H9 (cell line): Measurements from ENCODE around the gene MT1A. TPM values are rescaled to one million over a fixed set of nuclear protein-coding genes. Genes with fewer than 3 reads are reported as not detected.

Source experiments
- DNase-seq: peaks from one replicate; pipeline ENCODE4 v3.0.0-alpha.2; 2017
- H2AFZ ChIP-seq: one replicate; pipeline ENCODE4 v1.6.1; 2013; ENCODE audit warnings: mild to moderate bottlenecking, low read length, control low read depth, moderate library complexity
- H2AK5ac ChIP-seq: 2 replicates; pipeline ENCODE4 v1.6.1; 2013; ENCODE audit warnings: low read length, control low read depth, mixed read lengths; ENCODE audit not compliant: insufficient read length
- H2BK120ac ChIP-seq: one replicate; pipeline ENCODE4 v1.6.1; 2013; ENCODE audit warnings: low read depth, mild to moderate bottlenecking, low read length, control low read depth, inconsistent platforms; ENCODE audit not compliant: poor library complexity, severe bottlenecking
- H2BK12ac ChIP-seq: 2 replicates; pipeline ENCODE4 v1.6.1; 2013; ENCODE audit warnings: low read length, control low read depth, mixed read lengths, low read depth; ENCODE audit not compliant: insufficient read length
- H2BK15ac ChIP-seq: 2 replicates; pipeline ENCODE4 v1.6.1; 2013; ENCODE audit warnings: low read depth, low read length, control low read depth
- H2BK20ac ChIP-seq: one replicate; pipeline ENCODE4 v1.6.1; 2013; ENCODE audit warnings: low read depth, mild to moderate bottlenecking, low read length, control low read depth, inconsistent platforms; ENCODE audit not compliant: poor library complexity, severe bottlenecking
- H2BK5ac ChIP-seq: 2 replicates; pipeline ENCODE4 v1.6.1; 2013; ENCODE audit warnings: low read length, control low read depth, mixed read lengths; ENCODE audit not compliant: insufficient read length
- H3K14ac ChIP-seq: 2 replicates; pipeline ENCODE4 v1.6.1; 2013; ENCODE audit warnings: low read length, control low read depth; ENCODE audit not compliant: insufficient read depth
- H3K18ac ChIP-seq: 2 replicates; pipeline ENCODE4 v1.6.1; 2013; ENCODE audit warnings: low read depth, mild to moderate bottlenecking, mixed read lengths, low read length, control low read depth; ENCODE audit not compliant: insufficient read length
- H3K23ac ChIP-seq: 2 replicates; pipeline ENCODE4 v1.6.1; 2013; ENCODE audit warnings: low read length, control low read depth, mixed read lengths, low read depth; ENCODE audit not compliant: insufficient read length
- H3K23me2 ChIP-seq: 2 replicates; pipeline ENCODE4 v1.6.1; 2013; ENCODE audit warnings: low read depth, mild to moderate bottlenecking, mixed read lengths, low read length, control low read depth; ENCODE audit not compliant: insufficient read length, poor library complexity, severe bottlenecking
- H3K27ac ChIP-seq: 2 replicates; pipeline ENCODE4 v1.5.1; 2013; ENCODE audit warnings: low read length, control low read depth, mixed read lengths, low read depth; ENCODE audit not compliant: insufficient read length
- H3K27me3 ChIP-seq: 2 replicates; pipeline ENCODE4 v1.6.1; 2013; ENCODE audit warnings: low read length, control low read depth, inconsistent platforms; ENCODE audit not compliant: insufficient read depth
- H3K4ac ChIP-seq: 2 replicates; pipeline ENCODE4 v1.6.1; 2013; ENCODE audit warnings: low read depth, mild to moderate bottlenecking, control low read depth, inconsistent platforms, low read length, moderate library complexity
- H3K4me1 ChIP-seq: 2 replicates; pipeline ENCODE4 v1.6.1; 2013; ENCODE audit warnings: low read length, control low read depth, inconsistent platforms; ENCODE audit not compliant: insufficient read depth
- H3K4me2 ChIP-seq: 2 replicates; pipeline ENCODE4 v1.6.1; 2013; ENCODE audit warnings: low read length, control low read depth, mixed read lengths; ENCODE audit not compliant: insufficient read length, insufficient read depth
- H3K56ac ChIP-seq: 2 replicates; pipeline ENCODE4 v1.6.1; 2013; ENCODE audit warnings: low read depth, mild to moderate bottlenecking, mixed read lengths, low read length, control low read depth; ENCODE audit not compliant: insufficient read length
- H3K79me1 ChIP-seq: 2 replicates; pipeline ENCODE4 v1.6.1; 2013; ENCODE audit warnings: low read depth, mild to moderate bottlenecking, moderate library complexity, low read length, control low read depth, inconsistent platforms; ENCODE audit not compliant: insufficient read depth, poor library complexity, severe bottlenecking
- H3K79me2 ChIP-seq: 2 replicates; pipeline ENCODE4 v1.6.1; 2013; ENCODE audit warnings: low read length, control low read depth, inconsistent platforms; ENCODE audit not compliant: insufficient read depth
- H3K9ac ChIP-seq: 2 replicates; pipeline ENCODE4 v1.6.1; 2013; ENCODE audit warnings: low read length, control low read depth, mixed read lengths; ENCODE audit not compliant: insufficient read length; ENCODE audit errors: extremely low read depth
- H3K9me3 ChIP-seq: one replicate; pipeline ENCODE4 v1.6.1; 2013; ENCODE audit warnings: low read depth, low read length, inconsistent platforms; ENCODE audit not compliant: control insufficient read depth
- H3T11ph ChIP-seq: one replicate; pipeline ENCODE4 v1.6.1; 2013; ENCODE audit warnings: mild to moderate bottlenecking, low read length, control low read depth, inconsistent platforms
- H4K20me1 ChIP-seq: one replicate; pipeline ENCODE4 v1.6.1; 2013; ENCODE audit not compliant: control insufficient read depth, insufficient read length, insufficient read depth
- H4K5ac ChIP-seq: 2 replicates; pipeline ENCODE4 v1.6.1; 2013; ENCODE audit warnings: low read depth, mild to moderate bottlenecking, mixed read lengths, low read length, control low read depth; ENCODE audit not compliant: insufficient read length
- H4K8ac ChIP-seq: replicated peaks from 2 replicates; pipeline ENCODE4 v1.6.1; 2013; ENCODE audit warnings: low read length, control low read depth, mixed read lengths, low read depth; ENCODE audit not compliant: insufficient read length
- H4K91ac ChIP-seq: 2 replicates; pipeline ENCODE4 v1.6.1; 2013; ENCODE audit warnings: low read depth, mild to moderate bottlenecking, moderate library complexity, mixed read lengths, low read length, control low read depth; ENCODE audit not compliant: insufficient read length
- H3K27ac Mint-ChIP-seq, 3 experiments: 2 replicates in 2 of 3; 3 replicates in 1 of 3; pipeline ENCODE4 v1.8.0; 2020 to 2021; ENCODE audit warnings: mixed read lengths in 3 of 3, mild to moderate bottlenecking in 1 of 3, moderate library complexity in 1 of 3
- H3K27me3 Mint-ChIP-seq: 2 replicates; pipeline ENCODE4 v1.8.0; 2021; ENCODE audit warnings: low read depth, mild to moderate bottlenecking, moderate library complexity, mixed read lengths
- H3K36me3 Mint-ChIP-seq, 3 experiments: 2 replicates in 2 of 3; 3 replicates in 1 of 3; pipeline ENCODE4 v1.8.0; 2020 to 2021; ENCODE audit warnings: low read depth in 3 of 3, mixed read lengths in 3 of 3; ENCODE audit not compliant: insufficient read depth in 1 of 3
- H3K4me1 Mint-ChIP-seq, 2 experiments: 2 replicates each; pipeline ENCODE4 v1.8.0; 2020; ENCODE audit warnings: mixed read lengths in 2 of 2
- H3K4me3 Mint-ChIP-seq, 2 experiments: 2 replicates in 1 of 2; 3 replicates in 1 of 2; pipeline ENCODE4 v1.8.0; 2020 to 2021; ENCODE audit warnings: mild to moderate bottlenecking in 2 of 2, mixed read lengths in 2 of 2, moderate library complexity in 1 of 2
- H3K9me3 Mint-ChIP-seq, 2 experiments: 2 replicates in 1 of 2; 3 replicates in 1 of 2; pipeline ENCODE4 v1.8.0; 2020; ENCODE audit warnings: mild to moderate bottlenecking in 2 of 2, mixed read lengths in 2 of 2, moderate library complexity in 1 of 2
- WGBS: extraction: QIAGEN DNeasy Blood & Tissue Kit; methylation state at CpG from one replicate; pipeline ENCODE4 v1.1.7; 2013; ENCODE audit warnings: missing lambda C conversion rate, low lambda C conversion rate, mixed read lengths; ENCODE audit not compliant: insufficient read length; ENCODE audit errors: extremely low coverage; 5-methylcytosine and 5-hydroxymethylcytosine counted together
- total RNA-seq: library from RNA; stranded (reverse); gene quantifications from 2 replicates; pipeline ENCODE4 v1.2.1, GENCODE V29; 2021
- TF ChIP-seq, protein P1 (sequence below): fragments of 200-600 bp; sonication (generic); conservative IDR thresholded peaks from 3 replicates; pipeline ENCODE4 v1.8.0; 2021; ENCODE audit warnings: antibody characterized with exemption, mild to moderate bottlenecking

Gene MT1A
- total RNA-seq, 1 experiment from 2014 or later, result not detected

DNA sequence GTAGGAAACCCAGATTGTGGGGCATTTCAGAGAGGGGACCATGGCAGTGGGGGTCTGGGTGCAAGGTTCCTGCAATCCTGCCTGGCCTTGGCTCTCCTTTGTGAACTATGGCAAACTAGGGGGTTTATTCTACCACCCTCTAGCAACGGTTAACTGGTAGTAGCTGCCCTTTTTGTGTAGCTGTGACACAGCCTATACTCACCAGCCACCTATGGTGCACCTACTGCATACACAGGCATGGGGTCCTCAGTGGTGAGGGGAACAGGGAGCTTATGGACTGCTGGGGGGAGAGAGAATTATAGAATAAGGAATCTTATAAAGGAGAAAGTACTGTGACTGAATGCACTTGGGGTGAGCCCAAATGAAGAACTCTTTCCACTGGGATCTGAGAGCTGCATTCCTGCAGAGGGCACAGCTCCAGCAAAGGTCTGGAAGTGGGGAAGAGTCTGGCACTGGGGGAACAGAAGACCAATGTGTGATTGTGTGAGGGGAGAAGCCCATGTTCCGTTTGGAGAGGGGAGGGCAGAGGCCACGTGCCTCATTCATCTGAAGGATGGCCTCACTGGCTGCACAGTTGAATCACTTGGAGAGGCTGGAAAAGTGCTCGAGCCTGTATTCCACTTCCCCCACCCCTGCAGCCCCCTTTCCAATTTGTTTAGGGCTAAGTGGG, 45.9 kb downstream of the MT1A start:
- H2BK15ac ChIP-seq, result no peak overlapping the region
- Mint-ChIP-seq H3K27me3 (peaks cover 56% of the 10 kb centered on the region), H3K4me3 (no peak overlapping the region)

More for the DNA sequence above, 45.9 kb downstream of the MT1A start:
- H2AK5ac ChIP-seq, result no peak overlapping the region
- H2BK12ac ChIP-seq, result no peak overlapping the region
- H3K14ac ChIP-seq, result no peak overlapping the region
- no peak overlapping the region for H4K5ac ChIP-seq
- H3K4me2 ChIP-seq, result no peak overlapping the region
- no peaks in the 10 kb centered on the region for H3K79me2 ChIP-seq
- H2AFZ ChIP-seq, result no peak overlapping the region
- no peak overlapping the region for H2BK5ac ChIP-seq
- Mint-ChIP-seq H3K27ac (no peak overlapping the region; a peak in 1 of 7 replicates), H3K4me1 (peaks cover 22 to 27% of the 10 kb centered on the region in 2 experiments), H3K9me3 (peaks cover 9 to 11% of the 10 kb centered on the region in 2 experiments), H3K36me3 (peaks cover 3 to 13% (median 8%) of the 10 kb centered on the region in 3 experiments; a peak in 6 of 7 replicates)
- no peak overlapping the region for H3K23ac ChIP-seq
- H3K27me3 ChIP-seq, result no peaks in the 10 kb centered on the region
- H3K9ac ChIP-seq, result no peak overlapping the region
- no peak overlapping the region for H3T11ph ChIP-seq
- no peak overlapping the region for H3K18ac ChIP-seq
- no peaks in the 10 kb centered on the region for H3K9me3 ChIP-seq
- no peak overlapping the region for H3K56ac ChIP-seq
- no peak overlapping the region for H3K4ac ChIP-seq
- DNase-seq, result no peak
- TF ChIP-seq, protein P1, sequence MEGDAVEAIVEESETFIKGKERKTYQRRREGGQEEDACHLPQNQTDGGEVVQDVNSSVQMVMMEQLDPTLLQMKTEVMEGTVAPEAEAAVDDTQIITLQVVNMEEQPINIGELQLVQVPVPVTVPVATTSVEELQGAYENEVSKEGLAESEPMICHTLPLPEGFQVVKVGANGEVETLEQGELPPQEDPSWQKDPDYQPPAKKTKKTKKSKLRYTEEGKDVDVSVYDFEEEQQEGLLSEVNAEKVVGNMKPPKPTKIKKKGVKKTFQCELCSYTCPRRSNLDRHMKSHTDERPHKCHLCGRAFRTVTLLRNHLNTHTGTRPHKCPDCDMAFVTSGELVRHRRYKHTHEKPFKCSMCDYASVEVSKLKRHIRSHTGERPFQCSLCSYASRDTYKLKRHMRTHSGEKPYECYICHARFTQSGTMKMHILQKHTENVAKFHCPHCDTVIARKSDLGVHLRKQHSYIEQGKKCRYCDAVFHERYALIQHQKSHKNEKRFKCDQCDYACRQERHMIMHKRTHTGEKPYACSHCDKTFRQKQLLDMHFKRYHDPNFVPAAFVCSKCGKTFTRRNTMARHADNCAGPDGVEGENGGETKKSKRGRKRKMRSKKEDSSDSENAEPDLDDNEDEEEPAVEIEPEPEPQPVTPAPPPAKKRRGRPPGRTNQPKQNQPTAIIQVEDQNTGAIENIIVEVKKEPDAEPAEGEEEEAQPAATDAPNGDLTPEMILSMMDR, result no peak
- WGBS, result no CpG with 5 or more reads among the region's 4 CpGs
- peaks cover 8% of the 10 kb centered on the region for H3K23me2 ChIP-seq
- no peaks in the 10 kb centered on the region for H3K4me1 ChIP-seq
- no peak overlapping the region for H2BK20ac ChIP-seq
- no peak overlapping the region for H3K27ac ChIP-seq
- H2BK120ac ChIP-seq, result no peak overlapping the region
- no peak overlapping the region for H4K91ac ChIP-seq
- no peak overlapping the region for H4K8ac ChIP-seq
- H4K20me1 ChIP-seq, result no peaks in the 10 kb centered on the region
- H3K79me1 ChIP-seq, result no peaks in the 10 kb centered on the region
